ENCODE results near the gene SLIT3. TPM values are rescaled to one million over a fixed set of nuclear protein-coding genes. Genes with fewer than 3 reads are reported as not detected.

SLIT3 gene
- total RNA-seq, 3 donors from 2014 or later: 30.7 to 103 (median 54.1) TPM

DNA sequence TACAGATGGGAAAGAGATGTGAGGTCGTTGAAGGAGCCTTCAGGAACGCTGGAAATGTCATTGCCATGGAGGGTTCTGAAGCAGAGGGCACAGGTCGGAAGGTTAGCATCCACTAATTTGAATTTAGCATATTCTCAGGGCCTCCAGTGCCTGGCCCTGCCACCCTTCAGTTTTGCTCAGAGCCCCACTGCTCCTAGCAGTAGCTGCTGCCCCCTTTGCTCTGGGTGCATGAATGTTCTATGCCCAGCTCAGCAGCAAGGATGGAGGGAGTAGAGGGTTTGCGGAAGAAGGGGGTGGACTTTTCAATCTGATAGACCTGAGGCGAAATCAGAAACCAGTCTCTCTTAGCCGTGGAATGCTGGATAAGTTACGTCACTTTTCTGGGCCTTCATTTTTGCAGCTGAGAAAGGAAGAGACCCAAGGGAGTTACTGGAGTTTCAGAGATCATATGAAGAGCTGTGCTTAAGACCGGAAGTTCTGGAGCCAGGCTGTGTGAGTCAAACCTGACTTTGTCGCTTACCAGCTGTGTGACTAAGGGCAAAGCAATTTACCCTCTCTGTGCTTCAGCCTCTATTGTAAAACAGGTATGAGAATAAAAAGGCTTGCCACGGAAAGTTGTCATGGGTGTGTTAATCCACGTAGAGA is 588.5 kb downstream of the SLIT3 start:
- Histone ChIP-seq H3K9me3 (no peaks in the 10 kb centered on the region), H3K27ac (no peak overlapping the region), H3K27me3 (no peaks in the 10 kb centered on the region), H3K4me3 (no peak overlapping the region), H3K4me1 (no peaks in the 10 kb centered on the region), H3K36me3 (no peaks in the 10 kb centered on the region)
- TF ChIP-seq, protein P1, sequence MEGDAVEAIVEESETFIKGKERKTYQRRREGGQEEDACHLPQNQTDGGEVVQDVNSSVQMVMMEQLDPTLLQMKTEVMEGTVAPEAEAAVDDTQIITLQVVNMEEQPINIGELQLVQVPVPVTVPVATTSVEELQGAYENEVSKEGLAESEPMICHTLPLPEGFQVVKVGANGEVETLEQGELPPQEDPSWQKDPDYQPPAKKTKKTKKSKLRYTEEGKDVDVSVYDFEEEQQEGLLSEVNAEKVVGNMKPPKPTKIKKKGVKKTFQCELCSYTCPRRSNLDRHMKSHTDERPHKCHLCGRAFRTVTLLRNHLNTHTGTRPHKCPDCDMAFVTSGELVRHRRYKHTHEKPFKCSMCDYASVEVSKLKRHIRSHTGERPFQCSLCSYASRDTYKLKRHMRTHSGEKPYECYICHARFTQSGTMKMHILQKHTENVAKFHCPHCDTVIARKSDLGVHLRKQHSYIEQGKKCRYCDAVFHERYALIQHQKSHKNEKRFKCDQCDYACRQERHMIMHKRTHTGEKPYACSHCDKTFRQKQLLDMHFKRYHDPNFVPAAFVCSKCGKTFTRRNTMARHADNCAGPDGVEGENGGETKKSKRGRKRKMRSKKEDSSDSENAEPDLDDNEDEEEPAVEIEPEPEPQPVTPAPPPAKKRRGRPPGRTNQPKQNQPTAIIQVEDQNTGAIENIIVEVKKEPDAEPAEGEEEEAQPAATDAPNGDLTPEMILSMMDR (IDR thresholded peaks at IDR 0.05): no peak
- no peak for TF ChIP-seq POLR2A (IDR thresholded peaks at IDR 0.05)
- no peak for TF ChIP-seq POLR2AphosphoS5 (IDR thresholded peaks at IDR 0.05)
- no peak for DNase-seq (ENCODE audit: low spot score in 2 of 2)
- intact Hi-C loops (cut with DNase I; ENCODE audit: low total_unique reads): no loop called here

DNA sequence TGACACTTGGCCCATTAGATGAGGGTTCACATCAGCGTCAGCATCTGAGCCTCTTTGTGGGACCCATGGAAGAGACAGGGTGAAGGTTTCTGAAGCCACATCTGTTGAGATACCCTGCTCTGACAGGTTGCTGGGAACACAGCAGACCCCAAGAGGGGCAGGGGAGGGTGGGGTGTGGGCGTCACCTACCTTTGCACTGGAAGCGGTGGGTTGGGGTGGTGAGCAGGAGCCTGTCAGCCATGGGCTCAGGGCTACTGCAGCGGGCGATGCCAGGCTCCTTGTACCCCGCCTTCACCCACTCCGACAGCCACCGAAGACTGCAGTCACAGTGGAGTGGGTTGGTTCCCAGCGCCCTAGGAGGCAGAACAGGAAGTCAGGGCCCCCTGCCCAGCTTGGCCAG is 590.2 kb downstream of the SLIT3 start:
- no peaks in the 10 kb centered on the region for H3K9me3 ChIP-seq
- TF ChIP-seq, protein P1 (IDR thresholded peaks at IDR 0.05): no peak
- TF ChIP-seq POLR2AphosphoS5 (IDR thresholded peaks at IDR 0.05): no peak
- no peak for TF ChIP-seq POLR2A (IDR thresholded peaks at IDR 0.05)
- no peaks in the 10 kb centered on the region for H3K36me3 ChIP-seq
- no peak overlapping the region for H3K27ac ChIP-seq
- no peaks in the 10 kb centered on the region for H3K4me1 ChIP-seq
- no peak for DNase-seq (ENCODE audit: low spot score in 2 of 2)
- H3K4me3 ChIP-seq: no peak overlapping the region
- no peaks in the 10 kb centered on the region for H3K27me3 ChIP-seq
- intact Hi-C loops (cut with DNase I; ENCODE audit: low total_unique reads): no loop called here

DNA sequence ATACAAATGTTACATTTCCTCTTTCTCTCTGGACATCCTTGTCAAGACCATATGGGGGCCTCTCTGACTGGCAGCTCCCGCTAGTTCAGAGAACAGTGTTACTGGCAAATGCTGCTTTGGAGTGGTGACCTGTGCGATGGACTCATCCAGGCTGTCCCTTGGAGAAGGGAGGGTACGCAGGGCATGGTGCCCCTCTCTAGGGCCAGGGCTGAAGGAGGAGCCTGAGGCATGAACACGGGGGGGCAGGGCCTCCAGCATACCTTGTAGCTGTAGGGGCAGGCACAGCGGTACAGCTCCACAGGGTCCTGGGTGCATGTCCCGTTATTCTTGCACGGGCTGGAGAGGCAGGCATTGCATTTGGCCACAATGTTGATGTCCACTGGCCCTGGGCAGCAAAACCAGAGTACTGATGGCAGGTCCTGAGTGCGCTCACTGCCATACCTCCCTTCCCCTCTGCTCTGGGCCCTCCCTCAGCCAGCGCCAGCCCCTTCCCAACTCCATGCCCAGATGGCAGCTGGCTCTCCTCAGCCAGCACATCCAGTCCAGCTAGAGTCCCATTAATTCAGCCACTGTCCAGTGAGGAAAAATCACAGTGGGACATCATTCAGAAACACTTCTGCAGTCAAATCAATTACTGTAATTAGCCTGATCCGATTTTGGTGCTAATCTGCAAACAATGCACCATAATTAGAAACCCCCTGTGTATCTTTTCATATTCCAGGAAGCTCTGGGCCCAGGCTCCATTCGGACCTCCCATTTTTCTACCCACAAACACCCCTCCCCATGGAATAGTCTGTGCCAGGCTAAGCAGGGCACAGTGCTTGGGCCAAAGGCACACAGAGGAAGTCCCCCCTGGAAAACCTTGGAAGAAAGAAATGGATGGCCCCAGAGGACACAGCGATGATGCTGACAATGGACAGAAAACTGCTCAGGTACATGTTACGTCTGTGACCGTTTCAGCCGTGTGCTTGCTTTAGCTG is 592.9 kb downstream of the SLIT3 start:
- Histone ChIP-seq H3K27me3 (no peaks in the 10 kb centered on the region), H3K9me3 (no peaks in the 10 kb centered on the region), H3K4me3 (no peak overlapping the region), H3K27ac (no peak overlapping the region), H3K36me3 (no peaks in the 10 kb centered on the region), H3K4me1 (no peaks in the 10 kb centered on the region)
- DNase-seq (ENCODE audit: low spot score in 2 of 2): no peak
- intact Hi-C loops (cut with DNase I; ENCODE audit: low total_unique reads): no loop called here
- TF ChIP-seq POLR2AphosphoS5 (IDR thresholded peaks at IDR 0.05) (no peak), POLR2A (IDR thresholded peaks at IDR 0.05) (no peak)
- TF ChIP-seq, protein P1 (IDR thresholded peaks at IDR 0.05): no peak

- TF ChIP-seq, protein P1 (IDR thresholded peaks at IDR 0.05): no peak
- no peak for TF ChIP-seq POLR2AphosphoS5 (IDR thresholded peaks at IDR 0.05)
- no peak for TF ChIP-seq POLR2A (IDR thresholded peaks at IDR 0.05)
- Histone ChIP-seq H3K27ac (no peak overlapping the region), H3K36me3 (no peaks in the 10 kb centered on the region), H3K9me3 (no peaks in the 10 kb centered on the region), H3K27me3 (no peaks in the 10 kb centered on the region), H3K4me3 (no peak overlapping the region), H3K4me1 (no peaks in the 10 kb centered on the region)
- no peak for DNase-seq (ENCODE audit: low spot score in 2 of 2)
- intact Hi-C loops (cut with DNase I; ENCODE audit: low total_unique reads): no loop called here
Measured at GRCh38 chr5:168706655-168707069, 594.3 kb downstream of the SLIT3 start.

- H3K9me3 ChIP-seq: no peaks in the 10 kb centered on the region
- no peaks in the 10 kb centered on the region for H3K27me3 ChIP-seq
- H3K27ac ChIP-seq: no peak overlapping the region
- no peaks in the 10 kb centered on the region for H3K36me3 ChIP-seq
- no peak overlapping the region for H3K4me3 ChIP-seq
- intact Hi-C loops (cut with DNase I; ENCODE audit: low total_unique reads): no loop called here
- TF ChIP-seq POLR2A (IDR thresholded peaks at IDR 0.05) (no peak), POLR2AphosphoS5 (IDR thresholded peaks at IDR 0.05) (no peak)
- TF ChIP-seq, protein P1 (IDR thresholded peaks at IDR 0.05): no peak
- no peaks in the 10 kb centered on the region for H3K4me1 ChIP-seq
- no peak for DNase-seq (ENCODE audit: low spot score in 2 of 2)
Measured at GRCh38 chr5:168705321-168705720, 595.6 kb downstream of the SLIT3 start.

Data from breast epithelium (tissue), 4 donors.